Neural cell (in vitro differentiated cells): ENCODE results near the gene OPRM1.

ENCODE experiments used
- CTCF ChIP-seq: fragments of 450-650 bp; IDR thresholded peaks from 2 replicates; pipeline ENCODE4 v1.5.1; 2014; ENCODE audit warnings: antibody characterized with exemption, mild to moderate bottlenecking, moderate library complexity; ENCODE audit not compliant: poor library complexity, severe bottlenecking
- EP300 ChIP-seq: fragments of 450-650 bp; conservative IDR thresholded peaks from 2 replicates; pipeline ENCODE4 v1.6.1; 2014; ENCODE audit warnings: antibody characterized with exemption, mild to moderate bottlenecking, moderate library complexity; ENCODE audit not compliant: poor library complexity, severe bottlenecking
- RAD21 ChIP-seq: fragments of 450-650 bp; conservative IDR thresholded peaks from 2 replicates; pipeline ENCODE4 v1.6.1; 2014; ENCODE audit warnings: antibody characterized with exemption, mild to moderate bottlenecking, moderate library complexity

DNA sequence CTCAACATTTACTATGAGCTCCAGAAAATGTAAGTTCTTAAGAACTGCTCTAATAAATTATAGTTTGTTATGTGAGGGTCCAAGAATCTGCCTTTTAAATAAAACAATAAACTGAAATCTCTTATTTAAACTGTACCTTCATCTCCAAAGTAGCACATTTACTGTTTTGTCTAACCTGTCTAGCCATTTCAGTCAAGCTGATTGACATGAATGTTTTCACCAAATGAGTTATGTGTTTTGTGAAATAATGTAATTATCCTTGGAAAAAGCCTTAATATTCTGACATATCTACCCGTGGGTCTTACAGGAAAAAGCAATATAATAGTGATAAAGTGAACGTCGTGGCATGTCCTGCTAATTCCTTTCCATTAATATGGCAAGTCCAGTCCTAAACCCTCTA is 57.8 kb downstream of the OPRM1 start:
- no peak for TF ChIP-seq CTCF
- peak; percentile 85 for TF ChIP-seq EP300
- no peak for TF ChIP-seq RAD21
